ENCODE measurements around the gene RPA3.

GRCh38 chr7:7670490-7670889 is 47.9 kb downstream of the RPA3 start:
- no peak for TF ChIP-seq ZNF274 (IDR thresholded peaks at IDR 0.05; ENCODE audit: borderline replicate concordance, low read depth, low read length)
- TF ChIP-seq ZZZ3 (IDR thresholded peaks at IDR 0.05) = no peak
- TF ChIP-seq, protein P1, sequence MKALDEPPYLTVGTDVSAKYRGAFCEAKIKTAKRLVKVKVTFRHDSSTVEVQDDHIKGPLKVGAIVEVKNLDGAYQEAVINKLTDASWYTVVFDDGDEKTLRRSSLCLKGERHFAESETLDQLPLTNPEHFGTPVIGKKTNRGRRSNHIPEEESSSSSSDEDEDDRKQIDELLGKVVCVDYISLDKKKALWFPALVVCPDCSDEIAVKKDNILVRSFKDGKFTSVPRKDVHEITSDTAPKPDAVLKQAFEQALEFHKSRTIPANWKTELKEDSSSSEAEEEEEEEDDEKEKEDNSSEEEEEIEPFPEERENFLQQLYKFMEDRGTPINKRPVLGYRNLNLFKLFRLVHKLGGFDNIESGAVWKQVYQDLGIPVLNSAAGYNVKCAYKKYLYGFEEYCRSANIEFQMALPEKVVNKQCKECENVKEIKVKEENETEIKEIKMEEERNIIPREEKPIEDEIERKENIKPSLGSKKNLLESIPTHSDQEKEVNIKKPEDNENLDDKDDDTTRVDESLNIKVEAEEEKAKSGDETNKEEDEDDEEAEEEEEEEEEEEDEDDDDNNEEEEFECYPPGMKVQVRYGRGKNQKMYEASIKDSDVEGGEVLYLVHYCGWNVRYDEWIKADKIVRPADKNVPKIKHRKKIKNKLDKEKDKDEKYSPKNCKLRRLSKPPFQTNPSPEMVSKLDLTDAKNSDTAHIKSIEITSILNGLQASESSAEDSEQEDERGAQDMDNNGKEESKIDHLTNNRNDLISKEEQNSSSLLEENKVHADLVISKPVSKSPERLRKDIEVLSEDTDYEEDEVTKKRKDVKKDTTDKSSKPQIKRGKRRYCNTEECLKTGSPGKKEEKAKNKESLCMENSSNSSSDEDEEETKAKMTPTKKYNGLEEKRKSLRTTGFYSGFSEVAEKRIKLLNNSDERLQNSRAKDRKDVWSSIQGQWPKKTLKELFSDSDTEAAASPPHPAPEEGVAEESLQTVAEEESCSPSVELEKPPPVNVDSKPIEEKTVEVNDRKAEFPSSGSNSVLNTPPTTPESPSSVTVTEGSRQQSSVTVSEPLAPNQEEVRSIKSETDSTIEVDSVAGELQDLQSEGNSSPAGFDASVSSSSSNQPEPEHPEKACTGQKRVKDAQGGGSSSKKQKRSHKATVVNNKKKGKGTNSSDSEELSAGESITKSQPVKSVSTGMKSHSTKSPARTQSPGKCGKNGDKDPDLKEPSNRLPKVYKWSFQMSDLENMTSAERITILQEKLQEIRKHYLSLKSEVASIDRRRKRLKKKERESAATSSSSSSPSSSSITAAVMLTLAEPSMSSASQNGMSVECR (CRISPR knock-in tag; IDR thresholded peaks at IDR 0.05) = no peak
- no peak for TF ChIP-seq MCM5 (IDR thresholded peaks at IDR 0.05; ENCODE audit: low read depth)
- no peak for TF ChIP-seq E2F4 (CRISPR knock-in tag; IDR thresholded peaks at IDR 0.05; ENCODE audit: low read depth)
